Pancreas (tissue), 10 donors: ENCODE data around the gene GLI3. TPM values are rescaled to one million over a fixed set of nuclear protein-coding genes. Genes with fewer than 3 reads are reported as not detected.

Experiments used
- ATAC-seq, 4 donors: fragments of 200-7000 bp; cut with Tn5 transposase; one replicate each; pipeline versions ENCODE4 v1.8.0 to v1.9.1; 2020; ENCODE audit warnings: mild to moderate bottlenecking in 4 of 4, moderate library complexity in 4 of 4
- DNase-seq, 6 donors: peaks; one replicate each; pipeline ENCODE4 v3.0.0-alpha.2; 2020
- FAIRE-seq: peaks from 2 replicates; lab custom pipeline; 2012; peaks lifted over from hg19 to GRCh38; lab: Jason Lieb, UNC
- H3K27ac ChIP-seq, 4 donors: fragments of 200-600 bp; sonication (generic); 1 replicate in 3 of 4; 2 replicates in 1 of 4; pipeline versions ENCODE4 v1.5.0 to v1.8.0; 2020
- H3K27me3 ChIP-seq, 4 donors: fragments of 200-600 bp; one replicate each; pipeline ENCODE4 v1.8.0; 2021
- H3K36me3 ChIP-seq, 3 donors: fragments of 200-600 bp; sonication (generic) in 1 of 3; one replicate each; pipeline versions ENCODE4 v1.5.0 to v1.8.0; 2020 to 2021
- H3K4me1 ChIP-seq, 3 donors: fragments of 200-600 bp; one replicate each; pipeline ENCODE4 v1.8.0; 2021
- H3K4me3 ChIP-seq, 4 donors: fragments of 200-600 bp; sonication (generic) in 2 of 4; one replicate each; pipeline versions ENCODE4 v1.5.0 to v1.8.0; 2020 to 2021
- H3K9me3 ChIP-seq, 4 donors: fragments of 200-600 bp; one replicate each; pipeline ENCODE4 v1.8.0; 2021
- CTCF ChIP-seq, 4 donors: fragments of 200-600 bp; sonication (generic) in 3 of 4; IDR thresholded peaks; one replicate each; pipeline versions ENCODE4 v1.5.0 to v1.8.0; 2021; ENCODE audit warnings: antibody characterized with exemption in 4 of 4
- WGBS, 2 donors: extraction: QIAGEN DNeasy Blood & Tissue Kit; methylation state at CpG; one replicate each; pipeline ENCODE4 v1.1.7; 2013; 5-methylcytosine and 5-hydroxymethylcytosine counted together
- intact Hi-C, 3 donors: fragments of 100-400 bp; cut with DNase I; formaldehyde crosslinking; loops; one replicate each; pipeline versions ENCODE4 v1.11.1 to v1.14.2; 2022
- polyA plus RNA-seq, 2 donors: library from polyadenylated mRNA; stranded (reverse); fragments of 200-250 nt; gene quantifications; one replicate each; pipeline ENCODE4 v1.2.3, GENCODE V29; 2013
- total RNA-seq, 6 donors: library from RNA; stranded (reverse); fragmentation: NEBNext Ultra II Directional in 4 of 6; extraction: Animal tissue kit (Norgen Biotek cat#: 25700) in 4 of 6; gene quantifications; one replicate each; pipeline versions ENCODE4 v1.2.1 to v1.2.4, GENCODE V29; 2021 to 2023
- donor health status: healthy with polysubstance abuse.
- donor health status: DM: no; HTN: no; CAD: no; lungs with moderate emphysema.
- donor health status: DM: no; HTN: no; CAD: no.
- donor health status: control.
- donor health status: control.
- donor health status: Bipolar disorder and iron deficiency.
- donor health status: DM: yes; HTN: yes; CAD: no.
- donor health status: DM: no; HTN: no; CAD: no.
- donor health status: DM: no; HTN: no; CAD: no.
- donor health status: DM: yes; HTN: yes; CAD: no.

The GLI3 gene
- total and polyA plus RNA-seq, 8 donors, result 0.38 to 6.2 (median 1.4) TPM

- Histone ChIP-seq H3K27ac (no peak overlapping the region), H3K36me3 (no peaks in the 10 kb centered on the region), H3K9me3 (no peaks in the 10 kb centered on the region), H3K4me3 (no peak overlapping the region), H3K27me3 (no peaks in the 10 kb centered on the region), H3K4me1 (no peaks in the 10 kb centered on the region)
- TF ChIP-seq CTCF (IDR thresholded peaks at IDR 0.05), result no peak
- intact Hi-C loops, result no loop called here
- peak in 1 of 4 donors; percentile 27 for ATAC-seq
- no peak for DNase-seq
- WGBS, 2 donors, result 76 to 84% methylated on average over 6 of the region's 6 CpGs
- no peak for FAIRE-seq
Measured at GRCh38 chr7:42198296-42198695, 38.7 kb downstream of the GLI3 start.

GRCh38 chr7:42197451-42197850, 39.6 kb downstream of the GLI3 start:
- 57 to 63% methylated on average over 12 of the region's 12 CpGs for WGBS, 2 donors
- intact Hi-C loops, result no loop called here
- FAIRE-seq (no peak), DNase-seq (no peak), ATAC-seq (no peak)
- Histone ChIP-seq H3K27ac (no peak overlapping the region), H3K36me3 (no peaks in the 10 kb centered on the region), H3K4me3 (no peak overlapping the region), H3K4me1 (no peaks in the 10 kb centered on the region), H3K9me3 (no peaks in the 10 kb centered on the region), H3K27me3 (no peaks in the 10 kb centered on the region)
- TF ChIP-seq CTCF (IDR thresholded peaks at IDR 0.05), result no peak

GRCh38 chr7:42194238-42194637, 42.8 kb downstream of the GLI3 start:
- DNase-seq (no peak), FAIRE-seq (no peak), ATAC-seq (no peak)
- H3K27ac ChIP-seq, result no peak overlapping the region
- no peaks in the 10 kb centered on the region for H3K4me1 ChIP-seq
- no peaks in the 10 kb centered on the region for H3K9me3 ChIP-seq
- intact Hi-C loops, result no loop called here
- H3K36me3 ChIP-seq, result no peaks in the 10 kb centered on the region
- WGBS, 2 donors, result 78 to 79% methylated on average over 4 of the region's 4 CpGs
- no peak for TF ChIP-seq CTCF (IDR thresholded peaks at IDR 0.05)
- H3K27me3 ChIP-seq, result no peaks in the 10 kb centered on the region
- no peak overlapping the region for H3K4me3 ChIP-seq

DNA sequence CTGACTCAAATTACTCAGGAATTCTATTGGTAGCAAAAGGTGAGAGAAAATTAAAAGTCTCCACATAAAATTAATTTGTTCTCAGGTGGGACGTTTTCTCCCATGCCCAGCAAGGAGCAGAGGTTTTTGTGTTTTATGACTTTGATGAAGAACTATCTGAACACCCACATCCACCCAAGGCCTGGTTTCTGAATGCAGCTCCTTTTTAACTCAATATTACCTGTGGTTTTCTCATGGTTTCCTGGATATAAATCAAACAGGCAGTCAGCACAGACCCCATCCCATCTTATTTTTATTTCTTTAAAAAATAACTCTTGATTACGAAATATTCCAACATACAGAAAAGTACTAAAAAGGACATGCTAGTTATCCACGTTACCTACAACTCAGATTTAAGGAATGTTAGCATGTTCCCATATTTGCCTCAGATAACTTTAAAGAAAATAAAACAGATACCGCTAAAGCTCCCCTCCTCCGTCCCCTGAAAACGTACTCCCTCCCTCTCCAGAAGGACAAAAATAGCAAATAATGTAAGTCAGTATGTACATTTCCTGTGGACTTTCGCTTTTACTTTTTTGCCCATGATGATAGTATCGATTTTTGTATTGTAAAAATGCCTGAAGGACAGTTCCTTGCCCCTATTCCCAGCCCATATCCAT, 43.4 kb downstream of the GLI3 start:
- FAIRE-seq (no peak), ATAC-seq (no peak)

More for the DNA sequence above, 43.4 kb downstream of the GLI3 start:
- no peaks in the 10 kb centered on the region for H3K9me3 ChIP-seq
- TF ChIP-seq CTCF (IDR thresholded peaks at IDR 0.05), result no peak
- intact Hi-C loops, result no loop called here
- 56 to 59% methylated on average over 8 of the region's 8 CpGs for WGBS, 2 donors
- H3K27me3 ChIP-seq, result no peaks in the 10 kb centered on the region
- no peaks in the 10 kb centered on the region for H3K4me1 ChIP-seq
- H3K4me3 ChIP-seq, result no peak overlapping the region
- H3K27ac ChIP-seq, result no peak overlapping the region
- no peaks in the 10 kb centered on the region for H3K36me3 ChIP-seq
- no peak for DNase-seq
